SK-N-SH (cell line): Measurements from ENCODE around the gene ESYT1. TPM values are rescaled to one million over a fixed set of nuclear protein-coding genes. Genes with fewer than 3 reads are reported as not detected.

Experiments
- CTCF ChIA-PET: fragments of 300-600, 350-600 bp; formaldehyde crosslinking; extraction: SDS; loops from one replicate; lab custom pipeline; 2021; lab: Yijun Ruan, JAX
- POLR2A ChIA-PET: fragments of 350-600 bp; sonication (Branson Sonifier 250); formaldehyde crosslinking; extraction: SDS; loops from one replicate; lab custom pipeline; 2020; ENCODE audit warnings: antibody characterized with exemption, inconsistent platforms; lab: Yijun Ruan, JAX
- DNase-seq: peaks from one replicate; pipeline ENCODE4 v3.0.0; 2012
- H2AFZ ChIP-seq: fragments of 200-600 bp; sonication (generic); 2 replicates; pipeline ENCODE4 v1.8.1; 2016; ENCODE audit warnings: antibody characterized with exemption, mild to moderate bottlenecking, low read depth
- H3F3A ChIP-seq: fragments of 200-600 bp; sonication (generic); replicated peaks from 2 replicates; pipeline ENCODE3; 2016; ENCODE audit warnings: antibody characterized with exemption, mild to moderate bottlenecking; ENCODE audit not compliant: insufficient read depth
- H3K27ac ChIP-seq, 2 experiments: fragments of 200-500 bp in 1 of 2; fragments of 200-600 bp in 1 of 2; sonication (Bioruptor generic) in 1 of 2; sonication (generic), shearing (Covaris generic) in 1 of 2; 2 replicates each; pipeline versions ENCODE4 v1.5.1 to v1.6.1; 2014 to 2016; ENCODE audit warnings: low read depth in 2 of 2, inconsistent platforms in 1 of 2, low read length in 1 of 2, mild to moderate bottlenecking in 1 of 2, mixed read lengths in 1 of 2
- H3K27me3 ChIP-seq: fragments of 200-600 bp; sonication (generic), shearing (Covaris generic); 2 replicates; pipeline ENCODE4 v1.6.1; 2016; ENCODE audit warnings: mixed run types; ENCODE audit not compliant: insufficient read depth
- H3K36me3 ChIP-seq, 2 experiments: fragments of 200-500 bp in 1 of 2; fragments of 200-600 bp in 1 of 2; sonication (Bioruptor generic) in 1 of 2; sonication (generic) in 1 of 2; replicated peaks in 1 of 2; 2 replicates each; pipeline versions ENCODE3 to v1.5.1; 2014 to 2016; ENCODE audit warnings: low read length in 1 of 2, mild to moderate bottlenecking in 1 of 2; ENCODE audit not compliant: insufficient read depth in 2 of 2, control insufficient read depth in 1 of 2
- H3K4me1 ChIP-seq, 2 experiments: fragments of 200-500 bp in 1 of 2; fragments of 200-600 bp in 1 of 2; sonication (Bioruptor generic) in 1 of 2; sonication (generic), shearing (Covaris generic) in 1 of 2; 2 replicates each; pipeline versions ENCODE4 v1.5.1 to v1.6.1; 2014 to 2016; ENCODE audit warnings: low read depth in 1 of 2, low read length in 1 of 2, mixed run types in 1 of 2; ENCODE audit not compliant: insufficient read depth in 2 of 2, control insufficient read depth in 1 of 2
- H3K4me2 ChIP-seq: fragments of 200-600 bp; sonication (generic), shearing (Covaris generic); 2 replicates; pipeline ENCODE4 v1.6.1; 2017; ENCODE audit warnings: mixed run types
- H3K4me3 ChIP-seq, 2 experiments: fragments of 200-500 bp in 1 of 2; fragments of 200-600 bp in 1 of 2; sonication (Bioruptor generic) in 1 of 2; sonication (generic), shearing (Covaris generic) in 1 of 2; 2 replicates each; pipeline versions ENCODE4 v1.5.1 to v1.8.1; 2014 to 2016; ENCODE audit warnings: low read depth in 2 of 2, inconsistent platforms in 1 of 2, low read length in 1 of 2, mild to moderate bottlenecking in 1 of 2, mixed read lengths in 1 of 2, moderate library complexity in 1 of 2
- H3K79me2 ChIP-seq: fragments of 200-600 bp; sonication (generic); 2 replicates; pipeline ENCODE4 v1.8.1; 2017; ENCODE audit warnings: mild to moderate bottlenecking; ENCODE audit not compliant: insufficient read depth
- H3K9ac ChIP-seq: fragments of 200-600 bp; sonication (generic); 2 replicates; pipeline ENCODE4 v1.6.1; 2017; ENCODE audit warnings: mixed run types
- H3K9me2 ChIP-seq: fragments of 200-600 bp; sonication (generic); 2 replicates; pipeline ENCODE4 v1.6.1; 2017; ENCODE audit warnings: mixed run types
- H3K9me3 ChIP-seq: fragments of 200-600 bp; sonication (generic); 2 replicates; pipeline ENCODE4 v1.6.1; 2017; ENCODE audit warnings: mixed run types, mild to moderate bottlenecking, moderate library complexity
- H4K20me1 ChIP-seq: fragments of 200-600 bp; sonication (generic); 2 replicates; pipeline ENCODE4 v1.6.1; 2017; ENCODE audit warnings: mild to moderate bottlenecking, mixed run types; ENCODE audit not compliant: insufficient read depth
- CHD2 ChIP-seq: fragments of 150-350 bp; IDR thresholded peaks from 2 replicates; pipeline ENCODE4 v1.6.1; 2018; ENCODE audit warnings: low read length; ENCODE audit not compliant: partially characterized antibody
- EP300 ChIP-seq, 2 experiments: IDR thresholded peaks; 2 replicates each; pipeline versions ENCODE4 v1.4.0 to v1.6.1; 2012; ENCODE audit warnings: borderline replicate concordance in 1 of 2, low read depth in 1 of 2, low read length in 1 of 2
- EZH2phosphoT487 ChIP-seq: fragments of 200-600 bp; sonication (generic); IDR thresholded peaks from 2 replicates; pipeline ENCODE4 v1.6.1; 2017; ENCODE audit warnings: low read depth, mixed run types, mild to moderate bottlenecking, antibody characterized with exemption, moderate library complexity, borderline replicate concordance
- FOXM1 ChIP-seq: IDR thresholded peaks from 2 replicates; pipeline ENCODE4 v1.4.0; 2012; ENCODE audit warnings: low read depth, mild to moderate bottlenecking
- GABPA ChIP-seq: IDR thresholded peaks from 2 replicates; pipeline ENCODE4 v1.4.0; 2012; ENCODE audit warnings: low read depth, mild to moderate bottlenecking
- JUND ChIP-seq: IDR thresholded peaks from 2 replicates; pipeline ENCODE4 v1.4.0; 2012
- MXI1 ChIP-seq: IDR thresholded peaks from 2 replicates; pipeline ENCODE4 v1.6.1; 2012; ENCODE audit warnings: mild to moderate bottlenecking, low read depth, low read length, improper control_type of control experiment
- NFIC ChIP-seq: IDR thresholded peaks from 2 replicates; pipeline ENCODE4 v1.4.0; 2012; ENCODE audit warnings: borderline replicate concordance
- SIN3A ChIP-seq: IDR thresholded peaks from 2 replicates; pipeline ENCODE4 v1.6.1; 2012; ENCODE audit warnings: low read depth, mild to moderate bottlenecking, low read length, moderate library complexity, borderline replicate concordance
- TEAD4 ChIP-seq: IDR thresholded peaks from 2 replicates; pipeline ENCODE4 v1.4.0; 2012; ENCODE audit warnings: mild to moderate bottlenecking, borderline replicate concordance; ENCODE audit not compliant: insufficient read depth
- WGBS: methylation state at CpG from one replicate; pipeline ENCODE4 v1.1.6; 2017; ENCODE audit warnings: low lambda C conversion rate; 5-methylcytosine and 5-hydroxymethylcytosine counted together
- polyA plus RNA-seq, 3 experiments: library from polyadenylated mRNA; depleted of rRNA; stranded (reverse); fragments of >200 nt; gene quantifications; 2 replicates each; pipeline ENCODE4 v1.2.3, GENCODE V29; 2012
- TF ChIP-seq, protein P1 (sequence below): fragments of 200-600 bp; sonication (generic); IDR thresholded peaks from 2 replicates; pipeline ENCODE4 v1.6.1; 2017; ENCODE audit warnings: antibody characterized with exemption, mild to moderate bottlenecking, moderate library complexity
- TF ChIP-seq, protein P2 (sequence below): IDR thresholded peaks from 2 replicates; pipeline ENCODE4; 2012

ESYT1 gene
- polyA plus RNA-seq, 1 of the 3 experiments (the other 2 are of a cell fraction) = 132 TPM

DNA sequence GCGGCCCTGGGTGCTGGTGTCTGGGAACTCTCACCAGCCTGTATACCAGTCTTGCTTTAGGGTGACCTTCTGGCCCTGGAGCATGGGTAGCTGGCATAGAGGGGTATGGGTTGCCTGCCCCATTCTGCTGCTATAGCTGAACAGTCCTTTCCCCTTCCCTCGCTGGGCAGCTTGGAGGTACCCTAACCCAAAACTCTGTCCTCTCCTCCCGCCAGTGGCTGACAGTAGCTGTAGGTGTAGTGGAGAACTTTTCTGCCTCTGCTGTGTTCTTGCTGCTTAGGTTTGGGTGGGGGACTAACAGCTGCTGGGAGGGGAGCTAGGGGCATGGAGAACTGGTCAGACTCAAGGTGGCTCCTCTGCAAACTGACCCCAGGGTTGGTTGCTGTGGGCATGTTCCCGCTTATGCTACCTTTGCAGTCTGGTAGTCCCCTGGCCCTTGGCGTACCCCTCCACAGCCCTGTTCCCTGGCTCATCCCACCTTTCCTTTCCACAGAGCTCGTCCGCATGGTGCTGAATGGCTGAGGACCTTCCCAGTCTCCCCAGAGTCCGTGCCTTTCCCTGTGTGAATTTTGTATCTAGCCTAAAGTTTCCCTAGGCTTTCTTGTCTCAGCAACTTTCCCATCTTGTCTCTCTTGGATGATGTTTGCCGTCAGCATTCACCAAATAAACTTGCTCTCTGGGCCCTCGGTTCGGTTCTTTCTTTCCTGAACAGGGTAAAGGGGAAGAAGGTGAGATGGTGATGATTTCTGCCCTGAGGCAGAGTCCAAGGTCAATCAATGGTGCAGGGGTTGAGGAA, 33.0 kb downstream of the ESYT1 start:
- POLR2A ChIA-PET = interaction anchor here (0.6 to 2.1 kb wide), 7 partner anchors 9 to 103 kb away, joined by 3 to 12 read pairs (median 3); partner anchors contain the start of genes ESYT1 and ZC3H10
- peaks cover 52 to 54% of the 10 kb centered on the region in 2 experiments for H3K36me3 ChIP-seq
- H3K9me3 ChIP-seq = no peaks in the 10 kb centered on the region

DNA sequence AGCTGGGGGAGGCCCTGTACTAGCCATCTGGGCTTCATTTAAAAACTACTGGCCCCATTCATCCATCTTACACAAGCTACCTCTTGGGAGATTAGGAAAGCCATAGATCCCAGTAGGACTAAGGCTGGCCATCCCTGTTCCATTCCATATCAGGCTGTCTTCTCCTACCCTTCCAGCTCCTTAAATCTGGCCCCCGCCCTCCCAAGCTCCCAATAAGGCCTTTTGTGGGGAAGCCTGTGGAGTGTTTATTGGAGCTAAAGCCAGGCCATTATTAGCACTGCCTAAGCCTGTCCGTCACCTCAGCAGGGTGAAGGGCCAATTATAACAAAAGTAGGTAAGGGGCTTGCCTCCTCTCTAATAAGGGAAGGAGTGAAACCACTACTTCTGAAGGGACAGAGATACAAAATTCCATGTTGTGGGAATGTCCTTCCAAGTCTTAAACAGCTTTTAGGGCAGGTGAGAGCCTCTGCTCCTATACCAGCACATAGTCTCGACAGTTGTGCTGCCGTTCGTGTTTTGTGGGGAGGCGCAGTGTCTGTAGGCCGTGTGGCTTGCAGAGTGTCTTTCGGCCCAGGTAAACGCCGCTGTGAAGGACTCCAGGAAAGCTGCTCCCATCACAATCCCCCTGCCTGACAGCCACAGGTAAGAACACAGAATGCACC, 33.8 kb downstream of the ESYT1 start:
- no peaks in the 10 kb centered on the region for H3K9me2 ChIP-seq
- no peak overlapping the region for H2AFZ ChIP-seq
- peaks cover 69% of the 10 kb centered on the region for H3F3A ChIP-seq
- CTCF ChIA-PET = interaction anchor here (0.8 to 7.8 kb wide), 11 partner anchors 10 to 97 kb away, joined by 3 to 60 read pairs (median 3); partner anchors contain the start of genes ANKRD52, ESYT1, MYL6B and RNF41
- peaks cover 42% of the 10 kb centered on the region for H4K20me1 ChIP-seq
- WGBS = 95% methylated on average over 10 of the region's 10 CpGs
- no peak for DNase-seq
- peaks cover 23 to 28% of the 10 kb centered on the region in 2 experiments; a peak in 3 of 4 replicates for H3K4me1 ChIP-seq
- peaks cover 52 to 54% of the 10 kb centered on the region in 2 experiments for H3K36me3 ChIP-seq
- H3K79me2 ChIP-seq = peaks cover 47% of the 10 kb centered on the region
- peak overlapping the region in 1 of 2 experiments; percentile 82; a peak in 1 of 4 replicates for H3K27ac ChIP-seq
- H3K9ac ChIP-seq = no peak overlapping the region
- H3K4me2 ChIP-seq = peak overlapping the region; percentile 97
- TF ChIP-seq CHD2 (no peak), MXI1 (no peak), EP300 (IDR thresholded peaks at IDR 0.05; ENCODE audit: borderline replicate concordance in 1 of 2, low read depth in 1 of 2, low read length in 1 of 2) (no peak), NFIC (no peak), JUND (no peak), SIN3A (no peak), FOXM1 (no peak), GABPA (no peak)
- TF ChIP-seq, protein P1, sequence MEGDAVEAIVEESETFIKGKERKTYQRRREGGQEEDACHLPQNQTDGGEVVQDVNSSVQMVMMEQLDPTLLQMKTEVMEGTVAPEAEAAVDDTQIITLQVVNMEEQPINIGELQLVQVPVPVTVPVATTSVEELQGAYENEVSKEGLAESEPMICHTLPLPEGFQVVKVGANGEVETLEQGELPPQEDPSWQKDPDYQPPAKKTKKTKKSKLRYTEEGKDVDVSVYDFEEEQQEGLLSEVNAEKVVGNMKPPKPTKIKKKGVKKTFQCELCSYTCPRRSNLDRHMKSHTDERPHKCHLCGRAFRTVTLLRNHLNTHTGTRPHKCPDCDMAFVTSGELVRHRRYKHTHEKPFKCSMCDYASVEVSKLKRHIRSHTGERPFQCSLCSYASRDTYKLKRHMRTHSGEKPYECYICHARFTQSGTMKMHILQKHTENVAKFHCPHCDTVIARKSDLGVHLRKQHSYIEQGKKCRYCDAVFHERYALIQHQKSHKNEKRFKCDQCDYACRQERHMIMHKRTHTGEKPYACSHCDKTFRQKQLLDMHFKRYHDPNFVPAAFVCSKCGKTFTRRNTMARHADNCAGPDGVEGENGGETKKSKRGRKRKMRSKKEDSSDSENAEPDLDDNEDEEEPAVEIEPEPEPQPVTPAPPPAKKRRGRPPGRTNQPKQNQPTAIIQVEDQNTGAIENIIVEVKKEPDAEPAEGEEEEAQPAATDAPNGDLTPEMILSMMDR = no peak
- TF ChIP-seq, protein P2, sequence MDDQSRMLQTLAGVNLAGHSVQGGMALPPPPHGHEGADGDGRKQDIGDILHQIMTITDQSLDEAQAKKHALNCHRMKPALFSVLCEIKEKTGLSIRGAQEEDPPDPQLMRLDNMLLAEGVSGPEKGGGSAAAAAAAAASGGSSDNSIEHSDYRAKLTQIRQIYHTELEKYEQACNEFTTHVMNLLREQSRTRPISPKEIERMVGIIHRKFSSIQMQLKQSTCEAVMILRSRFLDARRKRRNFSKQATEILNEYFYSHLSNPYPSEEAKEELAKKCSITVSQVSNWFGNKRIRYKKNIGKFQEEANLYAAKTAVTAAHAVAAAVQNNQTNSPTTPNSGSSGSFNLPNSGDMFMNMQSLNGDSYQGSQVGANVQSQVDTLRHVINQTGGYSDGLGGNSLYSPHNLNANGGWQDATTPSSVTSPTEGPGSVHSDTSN = no peak; the same call in 1 of the 2 replicates
- TF ChIP-seq, all 33 proteins: peak for 0
- POLR2A ChIA-PET = interaction anchor here (1.1 to 2.1 kb wide), 4 partner anchors 11 to 43 kb away, joined by 3 to 12 read pairs (median 6); partner anchors contain the start of genes ESYT1 and ZC3H10
- Histone ChIP-seq H3K4me3 (no peak overlapping the region), H3K27me3 (no peaks in the 10 kb centered on the region), H3K9me3 (no peaks in the 10 kb centered on the region)

More for the DNA sequence above, 33.0 kb downstream of the ESYT1 start:
- Histone ChIP-seq H4K20me1 (peaks cover 42% of the 10 kb centered on the region), H2AFZ (no peak overlapping the region), H3K27ac (peak overlapping the region; percentile 1 to 82; a peak in 3 of 4 replicates), H3K4me1 (peaks cover 23 to 28% of the 10 kb centered on the region in 2 experiments; a peak in 3 of 4 replicates), H3K4me3 (peak overlapping the region; percentile 82 to 87), H3K9ac (peak overlapping the region; percentile 94), H3K9me2 (no peaks in the 10 kb centered on the region), H3F3A (peaks cover 66% of the 10 kb centered on the region), H3K79me2 (peaks cover 53% of the 10 kb centered on the region), H3K4me2 (peak overlapping the region; percentile 97), H3K27me3 (no peaks in the 10 kb centered on the region)
- no peak for TF ChIP-seq EZH2phosphoT487
- no peak for TF ChIP-seq TEAD4
- 98% methylated on average over 11 of the region's 11 CpGs for WGBS
- no peak for DNase-seq
- CTCF ChIA-PET = interaction anchor here (0.8 to 7.8 kb wide), 11 partner anchors 9 to 97 kb away, joined by 3 to 60 read pairs (median 3); partner anchors contain the start of genes ANKRD52, ESYT1, MYL6B and RNF41
